ENCODE measurements around the gene MACROD2.

- TF ChIP-seq CTCF (conservative IDR thresholded peaks at IDR 0.05; ENCODE audit: low read depth, low read length) (no peak), EZH2 (IDR thresholded peaks at IDR 0.05; ENCODE audit: borderline replicate concordance, low read depth, low read length, poor library complexity, severe bottlenecking) (no peak)
These were observed 2074.2 kb downstream of the MACROD2 start for GRCh38 chr20:16069389-16070010.
